Heart left ventricle (tissue), 13 donors: ENCODE data around the gene PVR.

Experiments used
- CTCF ChIP-seq, 12 donors: fragments of 200-600 bp; sonication (generic) in 4 of 12; IDR thresholded peaks; one replicate each; pipeline versions ENCODE4 v1.5.0 to v1.8.0; 2018 to 2022; ENCODE audit warnings: antibody characterized with exemption in 12 of 12, mild to moderate bottlenecking in 5 of 12
- POLR2A ChIP-seq, 2 donors: fragments of 450-650 bp; IDR thresholded peaks; one replicate each; pipeline ENCODE4 v1.6.1; 2017; ENCODE audit warnings: antibody characterized with exemption in 2 of 2, mild to moderate bottlenecking in 2 of 2, moderate library complexity in 2 of 2
- donor health status: ischemic (EF 13 %, LVEDD 7.1; RV severe dilation, severe dysfunction).
- donor health status: DM: no; HTN: yes; CAD: no.
- donor health status: DM: no; HTN: no; CAD: no.
- donor health status: ischemic (EF 25% LVEDD 6.9; RV normal size, moderate dysfunction).
- donor health status: ischemic (EF 25% LVEDD 5.7; RV mildly dilated, moderate dysfunction).
- donor health status: ischemic (EF 35%, LVEDD 5.7; RV mildly dilated, moderate dysfunction).
- donor health status: nonischemic (EF 11% LVEDD 7.7; RV severe dilation, severe dysfunction).
- donor health status: DM: yes; HTN: yes; CAD: no.
- donor health status: PGD.
- donor health status: ischemic (EF 29% LVEDD 5.4; RV normal size, mild dysfunction).
- donor health status: nonischemic (EF 23%, LVEDD 6.1; RV moderate dilation, normal function).

- no peak for TF ChIP-seq CTCF (IDR thresholded peaks at IDR 0.05)
- TF ChIP-seq POLR2A (IDR thresholded peaks at IDR 0.05): no peak
Observed at GRCh38 chr19:44621367-44621766, 22.3 kb upstream of the PVR start.
